Ammon's horn (tissue), 1 donor: ENCODE measurements around the gene MOGAT1.
A peak's percentile ranks its signal among the peaks of the same experiment; 100 is the strongest.
"Not testable (repeated sequence)": the region's sequence is repeated elsewhere in the genome, so short reads cannot be mapped to it uniquely, and the experiment has no call there.

ENCODE experiments used
- DNase-seq: peaks from one replicate; pipeline ENCODE4 v3.0.0-alpha.2; 2016; ENCODE audit warnings: low spot score

Gene MOGAT1

GRCh38 chr2:222710736-222711135, 39.3 kb downstream of the MOGAT1 start:
- no peak for DNase-seq

GRCh38 chr2:222711315-222711940, 40.0 kb downstream of the MOGAT1 start:
- no peak for DNase-seq

- DNase-seq: no peak
These were observed 41.5 kb downstream of the MOGAT1 start for GRCh38 chr2:222713002-222713401.

GRCh38 chr2:222714361-222715241, 43.1 kb downstream of the MOGAT1 start:
- DNase-seq: no peak

GRCh38 chr2:222715742-222716141, 44.3 kb downstream of the MOGAT1 start:
- DNase-seq: no peak

GRCh38 chr2:222719787-222720186, 48.3 kb downstream of the MOGAT1 start:
- DNase-seq: not testable (repeated sequence)

GRCh38 chr2:222721597-222721996, 50.1 kb downstream of the MOGAT1 start:
- not testable (repeated sequence) for DNase-seq

- no peak for DNase-seq
These were observed 51.0 kb downstream of the MOGAT1 start for GRCh38 chr2:222722327-222722946.

GRCh38 chr2:222724208-222724607, 52.8 kb downstream of the MOGAT1 start:
- DNase-seq: no peak

GRCh38 chr2:222728621-222729020, 57.2 kb downstream of the MOGAT1 start:
- DNase-seq: no peak

GRCh38 chr2:222730366-222730999, 59.0 kb downstream of the MOGAT1 start:
- DNase-seq: peak; percentile 69

- no peak for DNase-seq
These were observed 59.8 kb downstream of the MOGAT1 start for GRCh38 chr2:222731201-222731621.

GRCh38 chr2:222732489-222733178, 61.2 kb downstream of the MOGAT1 start:
- DNase-seq: no peak

- no peak for DNase-seq
These were observed 62.0 kb downstream of the MOGAT1 start for GRCh38 chr2:222733470-222733845.

GRCh38 chr2:222733846-222734702, 62.6 kb downstream of the MOGAT1 start:
- peak; percentile 27 for DNase-seq

- no peak for DNase-seq
These were observed 63.2 kb downstream of the MOGAT1 start for GRCh38 chr2:222734703-222735014.

- DNase-seq: no peak
These were observed 64.8 kb downstream of the MOGAT1 start for GRCh38 chr2:222736301-222736700.

- no peak for DNase-seq
These were observed 65.5 kb downstream of the MOGAT1 start for GRCh38 chr2:222736924-222737323.

- no peak for DNase-seq
These were observed 66.9 kb downstream of the MOGAT1 start for GRCh38 chr2:222738312-222738711.

- no peak for DNase-seq
These were observed 67.4 kb downstream of the MOGAT1 start for GRCh38 chr2:222738809-222739208.

GRCh38 chr2:222739939-222740338, 68.5 kb downstream of the MOGAT1 start:
- DNase-seq: no peak
